HG03439 (cell line): ENCODE measurements around the gene MIER3.
"Not testable (repeated sequence)": the region's sequence is repeated elsewhere in the genome, so short reads cannot be mapped to it uniquely, and the experiment has no call there.

Experiments used
- ATAC-seq: cut with Tn5 transposase; IDR thresholded peaks from one replicate; pipeline ENCODE4 v1.9.1; 2021; ENCODE audit warnings: mild to moderate bottlenecking, moderate library complexity; ENCODE audit not compliant: unreplicated experiment

MIER3 gene, protein sequence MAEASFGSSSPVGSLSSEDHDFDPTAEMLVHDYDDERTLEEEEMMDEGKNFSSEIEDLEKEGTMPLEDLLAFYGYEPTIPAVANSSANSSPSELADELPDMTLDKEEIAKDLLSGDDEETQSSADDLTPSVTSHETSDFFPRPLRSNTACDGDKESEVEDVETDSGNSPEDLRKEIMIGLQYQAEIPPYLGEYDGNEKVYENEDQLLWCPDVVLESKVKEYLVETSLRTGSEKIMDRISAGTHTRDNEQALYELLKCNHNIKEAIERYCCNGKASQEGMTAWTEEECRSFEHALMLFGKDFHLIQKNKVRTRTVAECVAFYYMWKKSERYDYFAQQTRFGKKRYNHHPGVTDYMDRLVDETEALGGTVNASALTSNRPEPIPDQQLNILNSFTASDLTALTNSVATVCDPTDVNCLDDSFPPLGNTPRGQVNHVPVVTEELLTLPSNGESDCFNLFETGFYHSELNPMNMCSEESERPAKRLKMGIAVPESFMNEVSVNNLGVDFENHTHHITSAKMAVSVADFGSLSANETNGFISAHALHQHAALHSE

GRCh38 chr5:56951946-56952691 is at the start of gene MIER3:
TSS of gene MIER3 (minus strand) at chr5:56952123. CDS start at chr5:56952102, 21 bp downstream.
- peak; percentile 93 for ATAC-seq

- ATAC-seq: no peak
Measured at GRCh38 chr5:56995596-56995995, 43.7 kb upstream of the MIER3 start.

DNA sequence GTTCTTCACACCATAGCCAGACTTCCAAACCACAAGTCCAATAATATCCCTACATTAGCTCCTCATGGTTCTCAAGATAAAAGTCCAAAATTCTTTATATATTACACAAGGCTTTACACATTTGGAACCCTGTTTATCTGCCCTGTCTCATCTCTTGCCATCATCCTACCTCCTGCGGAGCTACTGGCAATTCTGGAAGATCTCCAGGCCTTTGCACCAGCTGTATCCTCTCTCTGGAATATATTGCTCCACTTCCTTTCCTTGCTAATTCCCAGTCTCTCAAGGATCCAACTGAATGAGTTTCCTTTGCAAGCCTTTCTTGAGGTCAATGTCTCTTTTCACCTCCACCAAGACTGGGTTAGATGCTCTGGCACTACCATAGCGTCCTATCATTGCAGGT is 41.3 kb upstream of the MIER3 start:
- ATAC-seq: no peak

- ATAC-seq: no peak
Measured at GRCh38 chr5:56989676-56990075, 37.8 kb upstream of the MIER3 start.

- no peak for ATAC-seq
Measured at GRCh38 chr5:56988490-56988889, 36.6 kb upstream of the MIER3 start.

DNA sequence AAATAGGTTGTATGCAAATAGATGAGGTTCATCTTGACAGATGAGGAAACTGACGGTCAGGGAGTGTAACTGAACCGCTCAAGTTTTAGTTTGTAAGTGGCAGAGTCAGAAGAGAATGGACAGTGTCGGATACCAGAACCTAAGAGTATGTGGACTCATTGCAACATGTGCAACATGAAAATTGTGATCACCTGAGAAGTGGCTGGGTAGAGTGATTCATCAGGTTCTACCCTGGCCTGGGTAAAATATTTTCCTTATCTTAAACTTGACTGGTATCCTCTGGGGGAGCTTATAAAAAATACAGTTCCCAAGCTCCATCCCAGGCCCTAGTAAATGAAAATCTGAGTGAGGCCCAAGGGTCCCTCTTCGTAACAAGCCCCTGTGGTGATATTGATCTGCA is 35.2 kb upstream of the MIER3 start:
- ATAC-seq: no peak

GRCh38 chr5:56986626-56986947 is 34.7 kb upstream of the MIER3 start:
- no peak for ATAC-seq

GRCh38 chr5:56985936-56986625 is 34.2 kb upstream of the MIER3 start:
- ATAC-seq: no peak

DNA sequence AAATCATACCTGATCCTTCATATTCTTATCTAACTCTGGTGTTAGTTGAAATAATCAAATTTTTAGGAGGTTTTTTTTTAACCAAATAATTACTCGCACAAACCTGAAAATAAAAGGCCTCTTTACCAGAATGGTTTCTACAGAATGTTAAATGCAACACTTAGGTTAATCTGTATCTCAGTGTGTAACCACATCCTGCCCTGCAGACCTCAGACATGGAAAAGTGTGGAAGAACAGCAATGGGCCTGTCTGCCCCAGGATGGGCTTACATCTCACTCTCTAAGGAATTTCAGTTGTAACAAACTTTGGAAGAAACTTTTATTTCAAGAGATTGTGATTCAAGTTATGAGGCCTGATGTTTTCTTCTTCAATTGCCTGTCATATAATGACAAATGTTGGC is 32.5 kb upstream of the MIER3 start:
- no peak for ATAC-seq

DNA sequence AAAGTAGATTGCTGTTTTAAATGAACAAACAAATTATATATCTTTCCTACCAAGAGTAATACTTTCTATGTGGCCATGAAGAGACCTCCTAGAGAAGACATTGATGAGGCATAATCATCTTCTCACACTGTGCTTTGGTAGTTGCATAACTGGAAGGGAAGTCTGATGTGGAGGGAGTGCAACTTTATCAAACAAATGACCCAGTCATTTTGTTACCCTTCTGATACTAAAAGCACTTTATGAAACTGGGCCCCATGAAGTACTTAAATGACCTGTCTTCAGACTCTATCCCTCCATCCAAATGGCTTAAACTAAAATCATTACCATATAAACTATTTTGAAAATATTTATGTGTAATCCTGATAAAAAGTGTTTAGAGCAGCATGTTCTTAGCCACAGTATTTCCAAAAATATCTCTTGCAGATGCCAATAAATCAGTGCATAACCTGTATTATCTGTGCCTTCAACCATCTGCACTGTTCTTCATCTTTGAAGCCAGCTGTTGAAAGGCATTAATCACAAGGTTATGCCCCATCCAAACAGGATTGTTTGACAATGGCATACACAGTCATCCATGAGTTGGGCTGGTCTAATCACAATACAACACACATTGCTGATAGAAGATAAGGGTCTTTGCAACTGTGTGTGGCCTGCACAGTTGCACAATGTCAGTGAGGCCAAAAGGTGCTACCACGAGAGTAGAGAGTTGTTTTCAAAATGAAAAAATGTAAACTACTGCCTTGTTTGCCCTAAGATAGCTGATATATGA is 31.9 kb upstream of the MIER3 start:
- ATAC-seq: peak; percentile 71

DNA sequence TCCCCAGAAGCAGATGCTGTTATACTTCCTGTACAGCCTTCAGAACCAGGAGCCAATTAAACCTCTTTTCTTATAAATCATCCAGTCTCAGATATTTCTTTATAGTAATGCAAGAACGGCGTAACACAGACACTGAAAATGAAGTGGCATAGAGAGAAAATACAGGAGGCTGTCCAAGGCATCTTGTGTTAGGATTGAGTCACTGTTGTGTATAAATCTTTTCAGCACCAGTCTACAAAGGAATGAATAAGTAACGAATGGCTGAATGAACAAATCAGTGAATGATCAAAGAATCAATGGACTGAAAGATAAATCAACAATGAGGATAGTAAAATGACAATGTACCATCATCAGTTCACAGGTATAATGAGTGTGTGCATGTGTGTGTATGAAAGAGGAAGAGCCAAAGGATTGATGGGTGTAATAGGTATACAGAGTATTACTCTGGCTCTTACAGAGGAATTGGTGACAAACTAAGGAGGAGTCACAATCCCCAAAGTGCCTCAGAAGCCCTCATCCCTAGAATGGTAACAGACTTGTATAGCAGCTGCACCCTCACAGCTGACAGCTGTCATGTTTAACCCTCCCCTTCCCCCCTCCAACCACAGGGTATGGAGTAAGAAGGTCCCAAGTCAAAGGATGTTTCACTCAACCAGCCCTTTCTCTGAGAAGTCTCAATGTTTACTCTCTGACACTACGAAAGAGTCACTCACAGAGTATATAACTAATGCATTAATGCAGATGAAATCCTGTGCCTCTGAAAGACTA is 29.8 kb upstream of the MIER3 start:
- ATAC-seq: no peak

DNA sequence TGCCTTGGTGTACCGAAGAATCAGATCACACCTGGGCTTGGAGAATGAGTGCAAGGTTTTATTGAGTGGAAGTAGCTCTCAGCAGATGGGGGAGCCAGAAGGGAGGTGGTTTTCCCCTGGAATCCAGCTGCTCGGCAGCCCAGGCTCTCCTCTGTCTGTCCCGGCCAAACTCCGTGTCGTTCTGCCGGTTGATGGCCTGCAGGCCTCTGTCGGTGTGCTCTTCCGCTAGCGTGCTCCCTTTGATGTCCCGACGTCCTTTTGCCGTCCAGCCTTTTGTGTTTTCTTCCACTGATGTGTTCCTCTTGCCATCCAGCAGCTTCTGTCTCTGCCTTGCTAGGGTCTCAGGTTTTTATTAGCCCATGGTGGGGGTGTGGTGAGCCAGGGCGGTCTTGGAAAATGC is 28.0 kb upstream of the MIER3 start:
- ATAC-seq: no peak

DNA sequence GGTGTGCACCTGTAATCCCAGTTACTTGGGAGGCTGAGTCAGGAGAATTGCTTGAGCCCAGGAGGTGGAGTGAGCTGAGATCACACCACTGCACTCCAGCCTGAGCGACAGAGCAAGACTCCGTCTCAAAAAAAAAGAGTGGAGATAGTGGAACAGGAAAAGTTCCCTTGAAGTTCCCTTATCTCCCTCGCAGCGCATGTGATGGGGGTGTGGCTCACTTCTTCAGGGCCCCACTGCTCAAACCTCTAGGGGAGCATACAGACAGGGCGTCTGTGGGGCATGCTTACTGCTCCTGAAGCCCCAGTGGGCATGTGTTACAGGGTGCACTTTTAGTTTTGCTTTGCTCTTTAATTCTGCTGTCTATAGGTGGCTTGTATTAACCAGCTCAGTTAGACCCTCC is 27.6 kb upstream of the MIER3 start:
- ATAC-seq: not testable (repeated sequence)

GRCh38 chr5:56977822-56978221 is 25.9 kb upstream of the MIER3 start:
- no peak for ATAC-seq

DNA sequence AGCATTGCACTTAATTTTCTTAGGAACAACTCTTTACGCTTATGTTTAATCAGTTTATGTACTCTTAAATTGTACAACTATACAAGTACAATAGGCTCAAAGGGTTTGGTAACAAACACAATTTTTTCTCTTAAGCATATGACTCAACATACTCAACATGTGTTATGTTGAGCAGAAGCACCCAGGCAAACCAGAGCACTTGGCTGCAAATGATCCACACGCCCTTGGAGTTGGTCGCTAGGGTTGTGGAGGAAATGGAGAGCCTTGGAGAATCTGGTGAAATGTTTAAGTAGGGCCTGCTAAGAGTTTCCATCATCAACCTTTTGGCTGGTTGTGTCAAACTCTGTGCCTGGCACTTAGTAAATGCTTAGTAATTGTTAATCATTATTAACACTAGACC is 25.1 kb upstream of the MIER3 start:
- no peak for ATAC-seq

DNA sequence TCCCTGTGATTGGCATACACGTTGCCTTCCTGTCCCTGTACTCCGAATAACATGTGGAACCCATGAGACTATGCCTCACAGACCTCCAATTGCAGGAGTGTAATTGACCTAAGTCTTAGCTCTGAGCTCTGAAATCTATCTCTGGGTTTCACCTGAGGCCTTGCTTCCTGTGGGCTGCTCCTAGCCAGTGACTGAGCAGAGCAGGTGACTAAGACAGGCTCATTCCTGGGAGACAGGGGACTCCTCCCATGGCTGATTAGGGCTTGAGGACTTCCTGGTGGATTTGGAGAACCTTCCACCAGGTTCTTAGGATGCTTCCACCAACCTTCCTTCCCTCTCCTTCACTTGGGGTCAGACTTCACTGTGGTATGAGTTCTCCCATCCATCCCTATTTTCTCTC is 22.3 kb upstream of the MIER3 start:
- ATAC-seq: no peak

DNA sequence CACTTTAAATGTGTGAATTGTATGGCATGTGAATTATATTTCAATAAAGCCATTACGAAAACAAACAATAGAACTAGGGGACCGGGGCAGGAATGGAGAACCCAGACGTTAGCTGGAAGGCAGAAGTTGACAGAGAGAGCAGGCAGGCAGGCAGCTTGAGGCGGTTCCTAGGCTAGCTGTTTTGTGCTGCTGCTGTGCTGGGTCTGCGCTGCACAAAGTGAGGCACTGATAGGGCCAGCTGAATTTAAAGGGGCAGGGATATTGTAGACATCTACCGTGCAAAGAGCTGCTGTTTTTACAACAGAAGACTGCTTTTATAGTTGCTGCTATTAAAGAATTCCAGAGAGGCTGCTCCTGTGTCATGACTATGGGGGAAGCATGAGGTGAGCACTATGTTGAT is 21.6 kb upstream of the MIER3 start:
- ATAC-seq: no peak

- ATAC-seq: no peak
Measured at GRCh38 chr5:56971275-56971674, 19.4 kb upstream of the MIER3 start.

- ATAC-seq: no peak
Measured at GRCh38 chr5:56964173-56964572, 12.2 kb upstream of the MIER3 start.

GRCh38 chr5:56963246-56963645 is 11.3 kb upstream of the MIER3 start:
- ATAC-seq: no peak
